ENCODE results near the gene SPPL3. TPM values are rescaled to one million over a fixed set of nuclear protein-coding genes. Genes with fewer than 3 reads are reported as not detected.

SPPL3 gene
- total and polyA plus RNA-seq, 12 donors = 9.7 to 45.0 (median 35.7) TPM

DNA sequence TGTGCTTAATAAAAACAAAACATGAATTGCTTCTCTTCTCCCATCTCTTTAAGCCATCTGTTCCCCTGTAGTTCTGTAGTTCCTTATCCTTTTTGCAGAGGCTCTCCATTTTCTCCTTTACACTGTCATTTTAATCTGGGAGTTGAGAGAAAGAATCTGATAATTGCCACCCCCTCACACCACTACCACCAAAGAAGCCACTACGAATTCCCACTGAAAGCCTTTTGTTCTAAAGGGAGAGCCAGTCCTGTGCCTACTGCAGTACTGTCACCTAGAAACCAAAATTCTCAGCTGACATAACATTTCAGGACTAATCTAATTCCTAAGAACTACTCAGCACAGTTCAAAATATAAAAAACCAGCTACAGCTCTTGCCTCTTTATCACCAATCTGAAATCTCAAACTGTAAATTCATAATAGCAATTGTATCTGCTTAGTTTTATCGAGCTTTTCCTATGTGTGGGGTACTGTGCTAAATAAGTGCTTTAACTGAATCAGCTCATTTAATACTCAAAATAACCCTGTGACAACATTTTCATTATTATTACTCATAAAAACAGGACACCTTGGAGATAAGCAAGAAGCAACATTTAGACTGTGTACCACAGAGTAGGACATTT is 72.4 kb downstream of the SPPL3 start:
- no peaks in the 10 kb centered on the region for H3K27me3 ChIP-seq
- intact Hi-C loops (cut with DNase I) = loop anchor here in 1 of 10 donors (10.0 kb wide), 1 partner anchor 73 kb away; the partner anchor contains the start of gene SPPL3
- H3K4me1 ChIP-seq = peaks cover 16 to 92% (median 71%) of the 10 kb centered on the region in 9 donors
- WGBS, 2 donors = 42 to 54% methylated on average over 2 of the region's 2 CpGs
- no peaks in the 10 kb centered on the region for H3K9me3 ChIP-seq
- peak overlapping the region in 2 of 10 donors; percentile 2 to 28 for H3K27ac ChIP-seq
- ATAC-seq (peak in 4 of 8 donors; percentile 4 to 83 (median 44)), DNase-seq (no peak)
- TF ChIP-seq, protein P1, sequence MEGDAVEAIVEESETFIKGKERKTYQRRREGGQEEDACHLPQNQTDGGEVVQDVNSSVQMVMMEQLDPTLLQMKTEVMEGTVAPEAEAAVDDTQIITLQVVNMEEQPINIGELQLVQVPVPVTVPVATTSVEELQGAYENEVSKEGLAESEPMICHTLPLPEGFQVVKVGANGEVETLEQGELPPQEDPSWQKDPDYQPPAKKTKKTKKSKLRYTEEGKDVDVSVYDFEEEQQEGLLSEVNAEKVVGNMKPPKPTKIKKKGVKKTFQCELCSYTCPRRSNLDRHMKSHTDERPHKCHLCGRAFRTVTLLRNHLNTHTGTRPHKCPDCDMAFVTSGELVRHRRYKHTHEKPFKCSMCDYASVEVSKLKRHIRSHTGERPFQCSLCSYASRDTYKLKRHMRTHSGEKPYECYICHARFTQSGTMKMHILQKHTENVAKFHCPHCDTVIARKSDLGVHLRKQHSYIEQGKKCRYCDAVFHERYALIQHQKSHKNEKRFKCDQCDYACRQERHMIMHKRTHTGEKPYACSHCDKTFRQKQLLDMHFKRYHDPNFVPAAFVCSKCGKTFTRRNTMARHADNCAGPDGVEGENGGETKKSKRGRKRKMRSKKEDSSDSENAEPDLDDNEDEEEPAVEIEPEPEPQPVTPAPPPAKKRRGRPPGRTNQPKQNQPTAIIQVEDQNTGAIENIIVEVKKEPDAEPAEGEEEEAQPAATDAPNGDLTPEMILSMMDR (IDR thresholded peaks at IDR 0.05) = no peak
- H3K4me3 ChIP-seq = no peak overlapping the region
- no peaks in the 10 kb centered on the region for H3K36me3 ChIP-seq

DNA sequence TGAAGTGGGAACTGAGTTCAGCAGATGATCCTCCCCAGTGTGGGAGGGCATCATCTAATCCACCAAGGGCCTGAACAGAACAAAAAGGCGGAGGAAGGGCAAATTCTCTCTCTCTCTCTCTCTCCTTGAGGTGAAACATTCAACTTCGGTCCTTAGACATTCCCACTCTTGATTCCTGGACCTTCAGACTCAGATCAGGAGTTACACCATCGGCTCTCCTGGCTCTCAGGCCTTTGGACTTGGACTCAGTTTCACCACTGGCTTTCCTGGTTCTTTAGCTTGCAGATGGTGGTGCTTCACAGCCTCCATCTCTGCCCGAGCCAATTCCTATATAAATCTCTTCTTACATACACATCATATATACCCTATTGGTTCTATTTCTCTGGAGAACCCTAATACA is 73.2 kb downstream of the SPPL3 start:
- TF ChIP-seq, protein P1 (IDR thresholded peaks at IDR 0.05) = no peak
- WGBS, 2 donors = 82 to 85% methylated on average over 4 of the region's 4 CpGs
- Histone ChIP-seq H3K27ac (peak overlapping the region in 1 of 10 donors; percentile 35), H3K4me3 (no peak overlapping the region), H3K27me3 (no peaks in the 10 kb centered on the region), H3K36me3 (no peaks in the 10 kb centered on the region), H3K9me3 (no peaks in the 10 kb centered on the region), H3K4me1 (peaks cover 14 to 92% (median 63%) of the 10 kb centered on the region in 9 donors)
- intact Hi-C loops (cut with DNase I) = loop anchor here in 1 of 10 donors (10.0 kb wide), 1 partner anchor 74 kb away; the partner anchor contains the start of gene SPPL3
- ATAC-seq = no peak
- no peak for DNase-seq

DNA sequence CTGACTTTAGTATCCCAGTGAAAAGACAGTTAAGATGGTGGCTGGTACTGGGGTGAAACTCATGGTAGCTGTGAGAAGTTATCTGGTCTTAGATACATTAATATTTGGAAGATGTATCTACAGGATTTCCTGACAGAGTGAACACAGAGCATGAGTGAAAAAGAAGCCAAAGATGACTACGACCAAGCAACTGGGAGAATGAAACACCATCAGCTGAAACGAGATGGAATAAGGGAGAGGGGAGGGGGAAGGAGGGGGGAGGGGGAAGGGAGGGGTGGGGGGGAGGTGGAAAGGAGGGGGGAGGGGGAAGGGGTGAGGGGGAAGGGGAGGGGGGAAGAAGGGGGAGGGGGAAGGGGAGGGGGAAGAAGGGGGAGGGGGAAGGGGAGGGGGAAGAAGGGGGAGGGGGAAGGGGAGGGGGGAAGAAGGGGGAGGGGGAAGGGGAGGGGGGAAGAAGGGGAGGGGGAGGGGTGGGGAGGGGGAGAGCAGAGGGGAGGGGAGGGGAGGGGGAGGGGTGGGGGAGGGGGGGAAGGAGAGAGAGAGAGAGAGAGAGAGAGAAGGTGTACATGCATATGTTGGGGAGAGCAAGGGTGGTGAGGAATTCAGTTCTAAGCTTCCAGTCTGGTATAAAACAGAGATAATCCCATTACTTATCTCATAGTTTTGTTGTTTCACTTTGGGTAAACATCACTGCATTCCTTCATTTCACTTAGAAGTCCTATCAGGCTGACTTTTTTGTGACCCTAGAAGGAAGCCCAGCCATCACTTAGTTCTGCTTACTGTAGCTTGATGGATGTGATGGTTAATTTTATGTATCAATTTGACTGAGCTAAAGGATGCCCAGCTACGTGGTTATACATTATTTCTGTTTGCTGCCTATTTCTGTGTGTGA is 73.9 kb downstream of the SPPL3 start:
- H3K4me1 ChIP-seq = peaks cover 9 to 90% (median 56%) of the 10 kb centered on the region in 9 donors
- DNase-seq (no peak), ATAC-seq (no peak)
- no peaks in the 10 kb centered on the region for H3K27me3 ChIP-seq
- no peak overlapping the region for H3K4me3 ChIP-seq
- WGBS, 2 donors = 48 to 72% methylated on average over 1 to 3 of the region's 3 CpGs
- intact Hi-C loops (cut with DNase I) = loop anchor here in 1 of 10 donors (10.0 kb wide), 1 partner anchor 75 kb away; the partner anchor contains the start of gene SPPL3
- H3K9me3 ChIP-seq = no peaks in the 10 kb centered on the region
- peak overlapping the region in 1 of 10 donors; percentile 35 for H3K27ac ChIP-seq
- TF ChIP-seq, protein P1 (IDR thresholded peaks at IDR 0.05) = no peak
- no peaks in the 10 kb centered on the region for H3K36me3 ChIP-seq

DNA sequence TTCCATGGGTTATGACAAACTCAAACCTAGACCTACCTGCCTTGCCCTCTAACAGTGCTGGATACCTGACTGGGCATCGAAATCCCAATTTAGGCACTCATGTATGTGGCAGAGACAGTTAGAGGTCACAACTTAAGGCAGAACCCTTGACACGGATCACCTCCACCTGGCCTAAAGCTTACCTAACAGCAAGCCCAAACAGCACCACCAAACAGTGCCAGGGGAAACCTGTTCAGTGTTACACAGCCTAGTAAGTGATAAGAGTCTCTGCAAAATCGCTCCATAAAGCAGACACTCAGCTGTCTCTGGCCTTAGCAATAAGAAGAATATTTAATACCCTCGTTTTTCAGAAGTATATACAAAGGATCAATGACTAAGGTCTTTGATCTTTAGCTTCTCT is 77.8 kb downstream of the SPPL3 start:
- DNase-seq = no peak
- Histone ChIP-seq H3K9me3 (no peaks in the 10 kb centered on the region), H3K4me1 (peaks cover 0 to 82% (median 37%) of the 10 kb centered on the region in 9 donors), H3K36me3 (no peaks in the 10 kb centered on the region), H3K4me3 (no peak overlapping the region), H3K27me3 (no peaks in the 10 kb centered on the region), H3K27ac (no peak overlapping the region)
- WGBS, 2 donors = 62 to 64% methylated on average over 4 of the region's 4 CpGs
- TF ChIP-seq, protein P1 (IDR thresholded peaks at IDR 0.05) = no peak
- intact Hi-C loops (cut with DNase I) = no loop called here
- no peak for ATAC-seq
